Parathyroid adenoma (tissue), 2 donors: ENCODE measurements around the gene ITGAX.
"Not testable (repeated sequence)": the region's sequence is repeated elsewhere in the genome, so short reads cannot be mapped to it uniquely, and the experiment has no call there.

Experiments used
- H2AFZ ChIP-seq: fragments of 300-600 bp; sonication (generic); one replicate; pipeline ENCODE4 v1.7.0; 2017; ENCODE audit warnings: antibody characterized with exemption, mild to moderate bottlenecking
- H3K27ac ChIP-seq: fragments of 300-600 bp; sonication (generic); one replicate; pipeline ENCODE4 v1.7.0; 2017
- H3K27me3 ChIP-seq: fragments of 300-600 bp; sonication (generic); one replicate; pipeline ENCODE4 v1.7.0; 2017; ENCODE audit warnings: low read length; ENCODE audit not compliant: control insufficient read depth, insufficient read depth
- H3K36me3 ChIP-seq: fragments of 300-600 bp; sonication (generic); one replicate; pipeline ENCODE4 v1.7.0; 2017; ENCODE audit warnings: low read length; ENCODE audit not compliant: control insufficient read depth, insufficient read depth
- H3K4me1 ChIP-seq: fragments of 300-600 bp; sonication (generic); one replicate; pipeline ENCODE4 v1.7.0; 2017; ENCODE audit warnings: control low read depth
- H3K4me2 ChIP-seq: fragments of 300-600 bp; sonication (generic); one replicate; pipeline ENCODE4 v1.7.0; 2017; ENCODE audit warnings: low read length
- H3K4me3 ChIP-seq: fragments of 300-600 bp; sonication (generic); one replicate; pipeline ENCODE4 v1.7.0; 2017; ENCODE audit warnings: low read depth, low read length
- H3K79me2 ChIP-seq: fragments of 300-600 bp; sonication (generic); one replicate; pipeline ENCODE4 v1.7.0; 2017; ENCODE audit warnings: control low read depth
- H3K9ac ChIP-seq: fragments of 300-600 bp; sonication (generic); one replicate; pipeline ENCODE4 v1.7.0; 2017; ENCODE audit warnings: mild to moderate bottlenecking
- H3K9me3 ChIP-seq: fragments of 300-600 bp; sonication (generic); one replicate; pipeline ENCODE4 v1.7.0; 2017; ENCODE audit warnings: low read length; ENCODE audit not compliant: control insufficient read depth
- TF ChIP-seq, protein P1 (sequence below): fragments of 300-600 bp; sonication (generic); IDR thresholded peaks from one replicate; pipeline ENCODE4 v1.7.0; 2017; ENCODE audit warnings: antibody characterized with exemption, mild to moderate bottlenecking
- donor health status: primary hyperparathyroidism.

ITGAX gene

DNA sequence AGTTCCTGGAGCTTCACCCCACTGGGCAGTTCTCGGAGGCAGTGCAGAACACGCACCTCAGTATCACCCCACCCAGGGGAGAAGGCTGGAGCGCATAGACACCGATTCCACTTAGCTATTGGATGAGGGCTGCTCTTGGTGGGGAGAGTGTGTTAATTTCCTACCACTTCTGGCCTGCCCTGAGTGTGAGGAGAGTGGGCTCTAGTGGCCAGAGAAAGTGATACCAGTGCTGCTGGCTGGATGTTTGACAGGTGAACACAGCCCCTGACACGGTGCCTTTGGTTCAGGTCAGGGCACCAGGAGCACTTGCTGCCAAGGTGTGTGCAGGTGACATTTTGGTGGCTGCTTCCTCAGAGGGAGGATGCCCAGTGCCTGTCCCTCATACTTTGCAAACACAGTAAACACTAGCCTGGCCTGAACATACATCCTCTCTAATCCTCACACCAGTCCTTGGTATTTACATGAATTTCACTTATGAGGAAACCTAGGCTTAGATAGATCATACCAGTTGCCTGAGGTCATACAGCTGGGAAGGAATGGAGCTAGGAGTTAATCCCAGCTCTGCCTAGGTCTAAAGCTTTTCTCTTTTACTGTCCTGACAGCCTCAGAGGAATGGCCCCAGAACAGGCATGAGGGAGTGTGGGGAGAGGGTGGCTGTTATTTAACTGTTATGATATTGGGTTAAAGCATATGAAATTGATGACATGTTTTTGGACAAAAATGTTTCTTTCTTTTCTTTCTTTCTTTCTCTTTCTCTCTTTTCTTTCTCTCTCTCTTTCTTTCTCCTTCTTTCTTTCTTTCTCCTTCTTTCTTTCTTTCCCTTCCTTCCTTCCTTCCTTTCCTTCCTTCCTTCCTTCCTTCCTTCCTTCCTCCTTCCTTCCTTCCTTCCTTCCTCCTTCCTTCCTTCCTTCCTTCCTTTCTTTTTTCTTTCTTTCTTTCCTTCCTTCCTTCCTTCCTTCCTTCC is 21.0 kb upstream of the ITGAX start:
- H3K9me3 ChIP-seq: no peaks in the 10 kb centered on the region
- H3K4me1 ChIP-seq: peaks cover 2% of the 10 kb centered on the region
- no peaks in the 10 kb centered on the region for H3K27me3 ChIP-seq
- no peaks in the 10 kb centered on the region for H3K36me3 ChIP-seq
- no peak overlapping the region for H3K9ac ChIP-seq
- H3K27ac ChIP-seq: no peak overlapping the region
- H2AFZ ChIP-seq: no peak overlapping the region
- H3K79me2 ChIP-seq: no peaks in the 10 kb centered on the region
- no peak overlapping the region for H3K4me3 ChIP-seq
- TF ChIP-seq, protein P1, sequence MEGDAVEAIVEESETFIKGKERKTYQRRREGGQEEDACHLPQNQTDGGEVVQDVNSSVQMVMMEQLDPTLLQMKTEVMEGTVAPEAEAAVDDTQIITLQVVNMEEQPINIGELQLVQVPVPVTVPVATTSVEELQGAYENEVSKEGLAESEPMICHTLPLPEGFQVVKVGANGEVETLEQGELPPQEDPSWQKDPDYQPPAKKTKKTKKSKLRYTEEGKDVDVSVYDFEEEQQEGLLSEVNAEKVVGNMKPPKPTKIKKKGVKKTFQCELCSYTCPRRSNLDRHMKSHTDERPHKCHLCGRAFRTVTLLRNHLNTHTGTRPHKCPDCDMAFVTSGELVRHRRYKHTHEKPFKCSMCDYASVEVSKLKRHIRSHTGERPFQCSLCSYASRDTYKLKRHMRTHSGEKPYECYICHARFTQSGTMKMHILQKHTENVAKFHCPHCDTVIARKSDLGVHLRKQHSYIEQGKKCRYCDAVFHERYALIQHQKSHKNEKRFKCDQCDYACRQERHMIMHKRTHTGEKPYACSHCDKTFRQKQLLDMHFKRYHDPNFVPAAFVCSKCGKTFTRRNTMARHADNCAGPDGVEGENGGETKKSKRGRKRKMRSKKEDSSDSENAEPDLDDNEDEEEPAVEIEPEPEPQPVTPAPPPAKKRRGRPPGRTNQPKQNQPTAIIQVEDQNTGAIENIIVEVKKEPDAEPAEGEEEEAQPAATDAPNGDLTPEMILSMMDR: peak; percentile 30
- no peak overlapping the region for H3K4me2 ChIP-seq

DNA sequence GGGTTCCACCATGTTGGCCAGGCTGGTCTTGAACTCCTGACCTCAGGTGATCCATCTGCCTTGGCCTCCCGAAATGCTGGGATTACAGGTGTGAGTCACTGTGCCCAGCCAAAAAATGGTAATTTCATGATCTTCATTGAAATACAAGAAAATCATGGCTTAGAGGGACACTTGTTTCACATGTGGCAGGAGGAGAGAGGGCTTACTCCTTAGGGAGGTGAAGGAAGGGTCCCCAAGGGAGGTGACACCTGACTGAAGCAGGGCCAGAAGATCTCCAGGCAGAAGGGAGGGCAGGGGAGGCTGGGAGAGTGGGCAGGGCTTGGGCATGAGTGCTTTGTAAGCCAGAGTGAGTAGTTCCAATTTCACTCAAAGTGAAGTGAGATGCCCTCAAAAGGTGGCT is 20.0 kb upstream of the ITGAX start:
- no peaks in the 10 kb centered on the region for H3K27me3 ChIP-seq
- no peak overlapping the region for H2AFZ ChIP-seq
- no peaks in the 10 kb centered on the region for H3K36me3 ChIP-seq
- H3K4me3 ChIP-seq: no peak overlapping the region
- H3K27ac ChIP-seq: no peak overlapping the region
- peaks cover 2% of the 10 kb centered on the region for H3K4me1 ChIP-seq
- no peak overlapping the region for H3K4me2 ChIP-seq
- TF ChIP-seq, protein P1: no peak
- no peaks in the 10 kb centered on the region for H3K9me3 ChIP-seq
- H3K79me2 ChIP-seq: no peaks in the 10 kb centered on the region
- H3K9ac ChIP-seq: no peak overlapping the region

DNA sequence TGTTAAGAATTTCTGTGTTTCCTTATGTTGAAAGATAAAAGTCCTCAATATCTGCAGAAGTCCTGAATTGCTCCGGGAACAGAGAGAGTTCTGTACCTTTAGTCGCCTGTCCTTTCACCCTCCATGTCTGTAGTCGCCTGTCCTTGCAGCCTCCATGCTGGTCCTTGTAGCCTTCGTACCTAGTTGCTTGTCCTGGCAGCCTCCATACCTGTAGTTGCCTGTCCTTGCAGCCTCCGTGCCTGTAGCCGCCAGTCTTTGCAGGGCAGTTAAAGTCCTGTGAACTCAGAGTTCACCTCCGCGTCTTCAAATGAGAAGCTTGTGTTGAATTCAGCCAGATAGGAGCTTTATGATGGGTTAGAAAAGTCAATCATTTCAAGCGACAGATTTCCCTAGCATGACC is 19.5 kb upstream of the ITGAX start:
- no peaks in the 10 kb centered on the region for H3K27me3 ChIP-seq

DNA sequence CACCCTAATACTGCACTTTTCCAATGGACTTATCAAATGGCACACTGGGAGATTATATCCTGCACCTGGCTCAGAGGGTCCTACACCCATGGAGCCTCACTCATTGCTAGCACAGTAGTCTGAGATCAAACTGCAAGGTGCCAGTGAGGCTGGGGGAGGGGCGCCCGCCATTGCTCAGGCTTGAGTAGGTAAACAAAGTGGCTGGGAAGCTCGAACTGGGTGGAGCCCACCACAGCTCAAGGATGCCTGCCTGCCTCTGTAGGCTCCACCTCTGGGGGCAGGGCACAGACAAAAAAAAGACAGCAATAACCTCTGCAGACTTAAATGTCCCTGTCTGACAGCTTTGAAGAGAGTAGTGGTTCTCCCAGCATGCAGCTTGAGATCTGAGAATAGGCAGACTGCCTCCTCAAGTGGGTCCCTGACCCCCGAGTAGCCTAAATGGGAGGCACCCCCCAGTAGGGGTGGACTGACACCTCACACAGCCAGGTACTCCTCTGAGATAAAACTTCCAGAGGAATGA is 16.8 kb upstream of the ITGAX start:
- H3K9ac ChIP-seq, H3K4me1 ChIP-seq, H3K27ac ChIP-seq, H3K79me2 ChIP-seq, H3K9me3 ChIP-seq, H3K4me2 ChIP-seq, H2AFZ ChIP-seq, H3K36me3 ChIP-seq, H3K4me3 ChIP-seq, H3K27me3 ChIP-seq: not testable (repeated sequence)

More for the DNA sequence above, 19.5 kb upstream of the ITGAX start:
- H3K4me3 ChIP-seq: no peak overlapping the region
- no peaks in the 10 kb centered on the region for H3K36me3 ChIP-seq
- TF ChIP-seq, protein P1: no peak
- no peak overlapping the region for H3K27ac ChIP-seq
- H2AFZ ChIP-seq: no peak overlapping the region
- peaks cover 2% of the 10 kb centered on the region for H3K4me1 ChIP-seq
- no peak overlapping the region for H3K4me2 ChIP-seq
- H3K79me2 ChIP-seq: no peaks in the 10 kb centered on the region
- no peaks in the 10 kb centered on the region for H3K9me3 ChIP-seq
- no peak overlapping the region for H3K9ac ChIP-seq

DNA sequence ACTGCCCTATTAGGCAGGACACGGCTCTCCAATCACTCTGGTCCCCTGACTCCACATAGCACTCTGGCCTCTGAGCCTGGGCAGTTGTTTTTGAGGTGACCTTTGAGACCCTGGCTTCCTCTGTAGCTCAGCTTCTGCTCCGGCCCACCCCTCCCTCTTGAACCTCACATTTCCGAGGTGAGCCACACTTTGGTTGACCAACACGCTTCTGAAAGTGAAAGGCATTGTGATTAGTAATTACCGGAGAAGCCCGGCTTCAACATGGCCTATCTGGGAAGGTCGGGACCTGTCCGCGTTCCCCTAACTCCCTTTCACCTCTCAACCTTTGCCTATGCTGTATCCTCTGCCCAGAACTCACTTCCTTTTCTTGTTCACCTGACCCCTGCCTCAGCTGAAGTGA is 10.3 kb upstream of the ITGAX start:
- Histone ChIP-seq H2AFZ (no peak overlapping the region), H3K4me2 (no peak overlapping the region), H3K79me2 (no peaks in the 10 kb centered on the region), H3K4me3 (no peak overlapping the region), H3K27me3 (no peaks in the 10 kb centered on the region), H3K36me3 (no peaks in the 10 kb centered on the region), H3K9ac (no peak overlapping the region), H3K27ac (no peak overlapping the region), H3K4me1 (no peaks in the 10 kb centered on the region), H3K9me3 (no peaks in the 10 kb centered on the region)
- TF ChIP-seq, protein P1: no peak
